Measurements from ENCODE around the gene SV2B. TPM values are rescaled to one million over a fixed set of nuclear protein-coding genes. Genes with fewer than 3 reads are reported as not detected.

SV2B gene
- total RNA-seq, 1 experiment from 2014 or later, result not detected

DNA sequence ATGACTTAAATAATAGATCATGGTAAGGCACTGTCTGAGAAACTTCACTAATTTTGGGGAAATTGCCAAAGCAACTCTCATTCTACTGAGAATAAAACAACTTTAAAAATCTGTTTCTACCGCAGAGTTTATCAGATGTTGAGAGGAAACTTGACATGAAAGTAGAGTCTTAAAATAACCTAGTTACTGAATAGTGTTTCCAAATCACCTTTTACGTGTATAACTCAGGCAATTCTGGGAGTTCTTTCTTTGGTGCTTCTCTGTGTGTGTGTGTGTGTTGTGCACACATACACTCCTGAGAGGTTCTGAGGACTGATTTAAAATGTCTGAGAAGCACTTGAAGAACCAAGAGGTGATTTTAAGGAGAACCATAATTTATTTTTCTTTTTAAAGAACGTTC is 236.6 kb downstream of the SV2B start:
- Histone ChIP-seq H3K4me1 (ENCODE audit: control insufficient read depth in 1 of 2, insufficient read depth in 2 of 2, low read length in 2 of 2) (no peaks in the 10 kb centered on the region), H3K4me3 (replicated peaks in 1 of 2; ENCODE audit: low read depth in 1 of 2, low read length in 2 of 2) (no peak overlapping the region), H3K27me3 (ENCODE audit: insufficient read depth, low read length) (peaks cover 34% of the 10 kb centered on the region), H3K9ac (ENCODE audit: low read length) (no peak overlapping the region), H3K9me3 (ENCODE audit: control insufficient read depth in 1 of 2, insufficient read depth in 1 of 2, low read depth in 1 of 2, low read length in 2 of 2) (no peaks in the 10 kb centered on the region), H4K20me1 (ENCODE audit: insufficient read depth) (no peaks in the 10 kb centered on the region), H2AFZ (ENCODE audit: low read depth, low read length, poor library complexity, severe bottlenecking) (no peak overlapping the region), H3K4me2 (ENCODE audit: low read length) (no peak overlapping the region), H3K79me2 (ENCODE audit: insufficient read depth, low read length) (no peaks in the 10 kb centered on the region), H3K9me2 (ENCODE audit: insufficient read depth) (no peaks in the 10 kb centered on the region), H3K36me3 (ENCODE audit: control insufficient read depth in 1 of 2, insufficient read depth in 2 of 2, low read length in 2 of 2) (no peaks in the 10 kb centered on the region), H3K27ac (ENCODE audit: low read depth, low read length) (no peak overlapping the region)
- DNase-seq (ENCODE audit: low read depth, low spot score), result no peak
- RAD21 ChIA-PET (ENCODE audit: low non-redundant PET in 1 of 2, low total read pairs in 2 of 2, uncharacterized antibody in 2 of 2, unreplicated experiment in 2 of 2), result no interaction called here
- BruUV-seq (replicated peaks), result no TSS peak
- ATAC-seq, result no peak
- POLR2A ChIA-PET, result no interaction called here
- TF ChIP-seq, protein P1, sequence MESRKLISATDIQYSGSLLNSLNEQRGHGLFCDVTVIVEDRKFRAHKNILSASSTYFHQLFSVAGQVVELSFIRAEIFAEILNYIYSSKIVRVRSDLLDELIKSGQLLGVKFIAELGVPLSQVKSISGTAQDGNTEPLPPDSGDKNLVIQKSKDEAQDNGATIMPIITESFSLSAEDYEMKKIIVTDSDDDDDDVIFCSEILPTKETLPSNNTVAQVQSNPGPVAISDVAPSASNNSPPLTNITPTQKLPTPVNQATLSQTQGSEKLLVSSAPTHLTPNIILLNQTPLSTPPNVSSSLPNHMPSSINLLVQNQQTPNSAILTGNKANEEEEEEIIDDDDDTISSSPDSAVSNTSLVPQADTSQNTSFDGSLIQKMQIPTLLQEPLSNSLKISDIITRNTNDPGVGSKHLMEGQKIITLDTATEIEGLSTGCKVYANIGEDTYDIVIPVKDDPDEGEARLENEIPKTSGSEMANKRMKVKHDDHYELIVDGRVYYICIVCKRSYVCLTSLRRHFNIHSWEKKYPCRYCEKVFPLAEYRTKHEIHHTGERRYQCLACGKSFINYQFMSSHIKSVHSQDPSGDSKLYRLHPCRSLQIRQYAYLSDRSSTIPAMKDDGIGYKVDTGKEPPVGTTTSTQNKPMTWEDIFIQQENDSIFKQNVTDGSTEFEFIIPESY (IDR thresholded peaks at IDR 0.05; ENCODE audit: extremely low read depth, insufficient replicate concordance, low read length), result no peak
- TF ChIP-seq, protein P2, sequence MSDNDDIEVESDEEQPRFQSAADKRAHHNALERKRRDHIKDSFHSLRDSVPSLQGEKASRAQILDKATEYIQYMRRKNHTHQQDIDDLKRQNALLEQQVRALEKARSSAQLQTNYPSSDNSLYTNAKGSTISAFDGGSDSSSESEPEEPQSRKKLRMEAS (IDR thresholded peaks at IDR 0.05), result no peak
- TF ChIP-seq SRF (IDR thresholded peaks at IDR 0.05; ENCODE audit: low read depth), result no peak
- TF ChIP-seq RAD21 (IDR thresholded peaks at IDR 0.05; ENCODE audit: low read depth), result no peak
- TF ChIP-seq POLR2A (IDR thresholded peaks at IDR 0.05; ENCODE audit: borderline replicate concordance, extremely low read depth, insufficient read depth, insufficient read length), result no peak
- TF ChIP-seq CEBPB (IDR thresholded peaks at IDR 0.05; ENCODE audit: low read depth), result no peak
- no peak for TF ChIP-seq SP1 (IDR thresholded peaks at IDR 0.05; ENCODE audit: low read depth)
- no peak for TF ChIP-seq EZH2 (IDR thresholded peaks at IDR 0.05)
- no peak for TF ChIP-seq ZNF274 (IDR thresholded peaks at IDR 0.05; ENCODE audit: low read depth, low read length)
- no peak for TF ChIP-seq YY1 (IDR thresholded peaks at IDR 0.05; ENCODE audit: extremely low read depth, insufficient replicate concordance, low read depth, low read length)
- TF ChIP-seq EZH2phosphoT487 (IDR thresholded peaks at IDR 0.05; ENCODE audit: borderline replicate concordance), result no peak
- TF ChIP-seq TCF7L2 (IDR thresholded peaks at IDR 0.05; ENCODE audit: borderline replicate concordance, extremely low read depth, insufficient read depth, insufficient read length), result no peak
- TF ChIP-seq, protein P3, sequence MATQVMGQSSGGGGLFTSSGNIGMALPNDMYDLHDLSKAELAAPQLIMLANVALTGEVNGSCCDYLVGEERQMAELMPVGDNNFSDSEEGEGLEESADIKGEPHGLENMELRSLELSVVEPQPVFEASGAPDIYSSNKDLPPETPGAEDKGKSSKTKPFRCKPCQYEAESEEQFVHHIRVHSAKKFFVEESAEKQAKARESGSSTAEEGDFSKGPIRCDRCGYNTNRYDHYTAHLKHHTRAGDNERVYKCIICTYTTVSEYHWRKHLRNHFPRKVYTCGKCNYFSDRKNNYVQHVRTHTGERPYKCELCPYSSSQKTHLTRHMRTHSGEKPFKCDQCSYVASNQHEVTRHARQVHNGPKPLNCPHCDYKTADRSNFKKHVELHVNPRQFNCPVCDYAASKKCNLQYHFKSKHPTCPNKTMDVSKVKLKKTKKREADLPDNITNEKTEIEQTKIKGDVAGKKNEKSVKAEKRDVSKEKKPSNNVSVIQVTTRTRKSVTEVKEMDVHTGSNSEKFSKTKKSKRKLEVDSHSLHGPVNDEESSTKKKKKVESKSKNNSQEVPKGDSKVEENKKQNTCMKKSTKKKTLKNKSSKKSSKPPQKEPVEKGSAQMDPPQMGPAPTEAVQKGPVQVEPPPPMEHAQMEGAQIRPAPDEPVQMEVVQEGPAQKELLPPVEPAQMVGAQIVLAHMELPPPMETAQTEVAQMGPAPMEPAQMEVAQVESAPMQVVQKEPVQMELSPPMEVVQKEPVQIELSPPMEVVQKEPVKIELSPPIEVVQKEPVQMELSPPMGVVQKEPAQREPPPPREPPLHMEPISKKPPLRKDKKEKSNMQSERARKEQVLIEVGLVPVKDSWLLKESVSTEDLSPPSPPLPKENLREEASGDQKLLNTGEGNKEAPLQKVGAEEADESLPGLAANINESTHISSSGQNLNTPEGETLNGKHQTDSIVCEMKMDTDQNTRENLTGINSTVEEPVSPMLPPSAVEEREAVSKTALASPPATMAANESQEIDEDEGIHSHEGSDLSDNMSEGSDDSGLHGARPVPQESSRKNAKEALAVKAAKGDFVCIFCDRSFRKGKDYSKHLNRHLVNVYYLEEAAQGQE (IDR thresholded peaks at IDR 0.05; ENCODE audit: low read depth), result no peak
- TF ChIP-seq, protein P4, sequence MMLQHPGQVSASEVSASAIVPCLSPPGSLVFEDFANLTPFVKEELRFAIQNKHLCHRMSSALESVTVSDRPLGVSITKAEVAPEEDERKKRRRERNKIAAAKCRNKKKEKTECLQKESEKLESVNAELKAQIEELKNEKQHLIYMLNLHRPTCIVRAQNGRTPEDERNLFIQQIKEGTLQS (IDR thresholded peaks at IDR 0.05), result no peak
- TF ChIP-seq, protein P5, sequence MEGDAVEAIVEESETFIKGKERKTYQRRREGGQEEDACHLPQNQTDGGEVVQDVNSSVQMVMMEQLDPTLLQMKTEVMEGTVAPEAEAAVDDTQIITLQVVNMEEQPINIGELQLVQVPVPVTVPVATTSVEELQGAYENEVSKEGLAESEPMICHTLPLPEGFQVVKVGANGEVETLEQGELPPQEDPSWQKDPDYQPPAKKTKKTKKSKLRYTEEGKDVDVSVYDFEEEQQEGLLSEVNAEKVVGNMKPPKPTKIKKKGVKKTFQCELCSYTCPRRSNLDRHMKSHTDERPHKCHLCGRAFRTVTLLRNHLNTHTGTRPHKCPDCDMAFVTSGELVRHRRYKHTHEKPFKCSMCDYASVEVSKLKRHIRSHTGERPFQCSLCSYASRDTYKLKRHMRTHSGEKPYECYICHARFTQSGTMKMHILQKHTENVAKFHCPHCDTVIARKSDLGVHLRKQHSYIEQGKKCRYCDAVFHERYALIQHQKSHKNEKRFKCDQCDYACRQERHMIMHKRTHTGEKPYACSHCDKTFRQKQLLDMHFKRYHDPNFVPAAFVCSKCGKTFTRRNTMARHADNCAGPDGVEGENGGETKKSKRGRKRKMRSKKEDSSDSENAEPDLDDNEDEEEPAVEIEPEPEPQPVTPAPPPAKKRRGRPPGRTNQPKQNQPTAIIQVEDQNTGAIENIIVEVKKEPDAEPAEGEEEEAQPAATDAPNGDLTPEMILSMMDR (IDR thresholded peaks at IDR 0.05 in 2 of 3, conservative IDR thresholded peaks at IDR 0.05 in 1 of 3; ENCODE audit: borderline replicate concordance in 1 of 3, insufficient read depth in 1 of 3, low read depth in 2 of 3, low read length in 2 of 3), result no peak
- TF ChIP-seq FOSL1 (IDR thresholded peaks at IDR 0.05; ENCODE audit: low read depth), result no peak
- TF ChIP-seq ELF1 (IDR thresholded peaks at IDR 0.05; ENCODE audit: borderline replicate concordance, low read depth), result no peak
- no peak for TF ChIP-seq ZFX (IDR thresholded peaks at IDR 0.05)
- no peak for TF ChIP-seq SIN3A (IDR thresholded peaks at IDR 0.05; ENCODE audit: low read depth)
- no peak for TF ChIP-seq EGR1 (IDR thresholded peaks at IDR 0.05; ENCODE audit: low read depth)
- CTCF ChIA-PET, result no interaction called here
- intact Hi-C loops (cut with micrococcal nuclease), result no loop called here
